Fibroblast of lung (primary cell): ENCODE results near the gene ASZ1. TPM values are rescaled to one million over a fixed set of nuclear protein-coding genes. Genes with fewer than 3 reads are reported as not detected.

ENCODE experiments used
- DNase-seq, 2 donors: peaks; one replicate each; pipeline versions ENCODE4 v3.0.0 to v3.0.0-alpha.2; 2010; ENCODE audit warnings: low read depth in 2 of 2
- H2AFZ ChIP-seq: 2 replicates; pipeline ENCODE4 v1.5.1; 2012; ENCODE audit warnings: low read length, control low read depth, inconsistent platforms
- H3K27ac ChIP-seq: 2 replicates; pipeline ENCODE4 v1.5.1; 2011; ENCODE audit warnings: low read length, control low read depth; ENCODE audit not compliant: insufficient read depth
- H3K27me3 ChIP-seq: 2 replicates; pipeline ENCODE4 v1.5.1; 2011; ENCODE audit warnings: mild to moderate bottlenecking, low read length; ENCODE audit not compliant: control insufficient read depth, insufficient read depth
- H3K36me3 ChIP-seq: 2 replicates; pipeline ENCODE4 v1.5.1; 2011; ENCODE audit warnings: low read length; ENCODE audit not compliant: control insufficient read depth, insufficient read depth
- H3K4me1 ChIP-seq: 2 replicates; pipeline ENCODE4 v1.5.1; 2011; ENCODE audit warnings: low read length; ENCODE audit not compliant: control insufficient read depth, insufficient read depth; ENCODE audit errors: extremely low read depth
- H3K4me2 ChIP-seq: 2 replicates; pipeline ENCODE4 v1.5.1; 2011; ENCODE audit warnings: low read length, control low read depth; ENCODE audit not compliant: insufficient read depth; ENCODE audit errors: extremely low read depth
- H3K4me3 ChIP-seq, 4 experiments: fragments of 200-600 bp in 1 of 4; sonication (generic) in 1 of 4; replicated peaks in 1 of 4; 2 replicates each; pipeline ENCODE4 v1.5.1; 2011 to 2016; ENCODE audit warnings: low read length in 4 of 4, low read depth in 3 of 4, mild to moderate bottlenecking in 3 of 4, control low read depth in 2 of 4, inconsistent platforms in 1 of 4, mixed read lengths in 1 of 4; ENCODE audit not compliant: insufficient read depth in 1 of 4; ENCODE audit errors: control extremely low read depth in 1 of 4
- H3K79me2 ChIP-seq: 2 replicates; pipeline ENCODE4 v1.5.1; 2012; ENCODE audit warnings: mild to moderate bottlenecking, low read length, inconsistent platforms; ENCODE audit not compliant: control insufficient read depth, insufficient read depth
- H3K9ac ChIP-seq: 2 replicates; pipeline ENCODE4 v1.5.1; 2011; ENCODE audit warnings: mild to moderate bottlenecking, low read length, control low read depth; ENCODE audit not compliant: insufficient read depth
- H3K9me3 ChIP-seq: 2 replicates; pipeline ENCODE4 v1.5.1; 2012; ENCODE audit warnings: low read depth, low read length; ENCODE audit not compliant: control insufficient read depth, insufficient read depth
- H4K20me1 ChIP-seq: 2 replicates; pipeline ENCODE4 v1.5.1; 2011; ENCODE audit warnings: low read length; ENCODE audit not compliant: control insufficient read depth, insufficient read depth; ENCODE audit errors: extremely low read depth
- EZH2 ChIP-seq: IDR thresholded peaks from 2 replicates; pipeline ENCODE4 v1.5.1; 2012; ENCODE audit warnings: low read length, control low read depth, mild to moderate bottlenecking; ENCODE audit errors: missing control alignments
- polyA minus RNA-seq: library from RNA; depleted of rRNA, polyadenylated mRNA; stranded (reverse); fragments of >200 nt; gene quantifications from 2 replicates; pipeline ENCODE4 v1.2.3, GENCODE V29; 2011; ENCODE audit warnings: low replicate concordance
- polyA plus RNA-seq, 2 donors: library from polyadenylated mRNA; depleted of rRNA in 1 of 2; stranded (reverse) in 1 of 2; unstranded in 1 of 2; fragments of >200 nt; gene quantifications; 2 replicates each; pipeline ENCODE4 v1.2.1, GENCODE V29; 2011 to 2012; ENCODE audit warnings: missing spikeins in 1 of 2
- total RNA-seq: library from RNA; depleted of rRNA; stranded (reverse); fragments of >200 nt; gene quantifications from 2 replicates; pipeline ENCODE4 v1.2.1, GENCODE V29; 2014
- TF ChIP-seq, protein P1 (sequence below), 2 donors: IDR thresholded peaks in 1 of 2; conservative IDR thresholded peaks in 1 of 2; 1 replicate in 1 of 2; 2 replicates in 1 of 2; pipeline ENCODE4 v1.5.1; 2011 to 2012; ENCODE audit warnings: low read length in 2 of 2, control low read depth in 1 of 2, inconsistent platforms in 1 of 2, low read depth in 1 of 2, mild to moderate bottlenecking in 1 of 2

Gene ASZ1, protein sequence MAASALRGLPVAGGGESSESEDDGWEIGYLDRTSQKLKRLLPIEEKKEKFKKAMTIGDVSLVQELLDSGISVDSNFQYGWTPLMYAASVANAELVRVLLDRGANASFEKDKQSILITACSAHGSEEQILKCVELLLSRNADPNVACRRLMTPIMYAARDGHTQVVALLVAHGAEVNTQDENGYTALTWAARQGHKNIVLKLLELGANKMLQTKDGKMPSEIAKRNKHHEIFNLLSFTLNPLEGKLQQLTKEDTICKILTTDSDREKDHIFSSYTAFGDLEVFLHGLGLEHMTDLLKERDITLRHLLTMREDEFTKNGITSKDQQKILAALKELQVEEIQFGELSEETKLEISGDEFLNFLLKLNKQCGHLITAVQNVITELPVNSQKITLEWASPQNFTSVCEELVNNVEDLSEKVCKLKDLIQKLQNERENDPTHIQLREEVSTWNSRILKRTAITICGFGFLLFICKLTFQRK
- total RNA-seq: not detected in 2 replicates
- polyA plus RNA-seq: 0.03 TPM in 1 of 2 replicates, not detected in the other
- polyA plus RNA-seq (2012): 0.10 TPM in 1 of 2 replicates, not detected in the other
- polyA minus RNA-seq: not detected in 2 replicates

DNA sequence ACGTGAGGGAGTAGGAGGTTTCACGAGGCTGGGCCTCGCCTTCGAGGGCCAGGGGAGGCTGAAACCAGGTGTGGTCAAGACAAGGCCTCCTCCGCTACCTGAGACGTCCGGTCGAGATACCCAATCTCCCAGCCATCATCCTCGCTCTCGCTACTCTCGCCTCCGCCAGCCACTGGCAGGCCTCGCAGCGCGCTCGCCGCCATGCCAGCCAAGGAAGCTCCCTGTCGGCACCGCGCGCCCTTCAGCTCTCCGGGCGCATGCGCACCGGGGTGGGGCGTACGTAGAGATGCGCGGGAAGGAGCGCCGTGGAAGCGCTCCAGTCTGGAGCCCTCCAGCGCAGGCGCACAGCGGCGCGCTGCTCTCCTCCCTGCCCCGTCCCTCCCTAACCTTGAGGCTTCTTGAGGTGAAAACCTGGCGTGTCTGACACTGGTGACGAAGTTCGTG is at the start of gene ASZ1:
TSS of gene ASZ1 (minus strand) at position 236 of the 444 bp plus-strand sequence. CDS start at position 203, 33 bp downstream.
- Histone ChIP-seq H3K9me3 (no peaks in the 10 kb centered on the region), H2AFZ (no peak within 1 kb of the TSS), H3K9ac (no peak within 1 kb of the TSS)

DNA sequence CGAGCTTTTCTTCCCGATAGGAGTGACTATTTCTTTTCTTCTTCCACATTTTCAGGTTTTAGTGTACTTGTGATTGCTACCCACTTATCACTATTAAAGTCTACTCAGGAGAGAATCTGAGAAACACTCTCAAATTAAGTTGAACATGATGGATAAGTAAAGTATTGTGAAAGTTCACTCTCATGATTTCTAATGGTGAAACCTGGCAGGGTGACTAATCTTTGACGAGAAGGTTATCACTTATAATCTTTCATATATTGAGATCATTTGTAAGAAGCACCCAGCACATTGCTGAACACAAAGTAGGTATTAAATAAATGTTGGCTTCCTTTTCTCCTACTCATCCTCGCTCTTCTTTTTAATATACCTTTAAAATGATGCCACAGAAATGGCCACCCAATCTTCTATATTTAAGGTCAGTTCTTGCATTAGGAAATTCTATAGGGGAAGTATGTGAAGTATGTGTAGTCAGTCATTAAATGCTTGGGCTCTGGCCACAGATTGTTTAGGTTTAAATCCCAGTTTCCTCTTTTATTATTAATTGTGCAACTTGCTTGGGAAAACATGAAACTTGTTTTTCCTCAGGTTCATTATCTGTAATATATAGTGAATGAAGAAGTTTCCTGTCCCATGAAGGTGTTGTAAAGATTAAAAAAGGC is 49.4 kb upstream of the ASZ1 start:
- Histone ChIP-seq H3K27ac (no peak overlapping the region), H3K27me3 (peaks cover 21% of the 10 kb centered on the region), H3K79me2 (no peaks in the 10 kb centered on the region), H3K36me3 (no peaks in the 10 kb centered on the region), H3K4me1 (no peaks in the 10 kb centered on the region), H3K9ac (no peak overlapping the region), H4K20me1 (no peaks in the 10 kb centered on the region), H3K9me3 (no peaks in the 10 kb centered on the region), H3K4me2 (no peak overlapping the region), H3K4me3 (no peak overlapping the region), H2AFZ (no peak overlapping the region)
- TF ChIP-seq EZH2: no peak
- TF ChIP-seq, protein P1, sequence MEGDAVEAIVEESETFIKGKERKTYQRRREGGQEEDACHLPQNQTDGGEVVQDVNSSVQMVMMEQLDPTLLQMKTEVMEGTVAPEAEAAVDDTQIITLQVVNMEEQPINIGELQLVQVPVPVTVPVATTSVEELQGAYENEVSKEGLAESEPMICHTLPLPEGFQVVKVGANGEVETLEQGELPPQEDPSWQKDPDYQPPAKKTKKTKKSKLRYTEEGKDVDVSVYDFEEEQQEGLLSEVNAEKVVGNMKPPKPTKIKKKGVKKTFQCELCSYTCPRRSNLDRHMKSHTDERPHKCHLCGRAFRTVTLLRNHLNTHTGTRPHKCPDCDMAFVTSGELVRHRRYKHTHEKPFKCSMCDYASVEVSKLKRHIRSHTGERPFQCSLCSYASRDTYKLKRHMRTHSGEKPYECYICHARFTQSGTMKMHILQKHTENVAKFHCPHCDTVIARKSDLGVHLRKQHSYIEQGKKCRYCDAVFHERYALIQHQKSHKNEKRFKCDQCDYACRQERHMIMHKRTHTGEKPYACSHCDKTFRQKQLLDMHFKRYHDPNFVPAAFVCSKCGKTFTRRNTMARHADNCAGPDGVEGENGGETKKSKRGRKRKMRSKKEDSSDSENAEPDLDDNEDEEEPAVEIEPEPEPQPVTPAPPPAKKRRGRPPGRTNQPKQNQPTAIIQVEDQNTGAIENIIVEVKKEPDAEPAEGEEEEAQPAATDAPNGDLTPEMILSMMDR (conservative IDR thresholded peaks at IDR 0.05 in 1 of 2, IDR thresholded peaks at IDR 0.05 in 1 of 2; ENCODE audit: low read depth in 1 of 2, low read length in 2 of 2): no peak
- DNase-seq: no peak

More for the DNA sequence above, at the start of gene ASZ1:
- no peak for TF ChIP-seq EZH2
- TF ChIP-seq, protein P1 (conservative IDR thresholded peaks at IDR 0.05 in 1 of 2, IDR thresholded peaks at IDR 0.05 in 1 of 2; ENCODE audit: low read depth in 1 of 2, low read length in 2 of 2): no peak
- H3K27me3 ChIP-seq: no peaks in the 10 kb centered on the region
- H3K4me3 ChIP-seq: no peak within 1 kb of the TSS
- no peak within 1 kb of the TSS for H3K27ac ChIP-seq
- DNase-seq: no peak
- no peaks in the 10 kb centered on the region for H3K79me2 ChIP-seq
- no peak within 1 kb of the TSS for H3K4me2 ChIP-seq
- H3K4me1 ChIP-seq: no peaks in the 10 kb centered on the region
- H4K20me1 ChIP-seq: no peaks in the 10 kb centered on the region
- no peaks in the 10 kb centered on the region for H3K36me3 ChIP-seq

DNA sequence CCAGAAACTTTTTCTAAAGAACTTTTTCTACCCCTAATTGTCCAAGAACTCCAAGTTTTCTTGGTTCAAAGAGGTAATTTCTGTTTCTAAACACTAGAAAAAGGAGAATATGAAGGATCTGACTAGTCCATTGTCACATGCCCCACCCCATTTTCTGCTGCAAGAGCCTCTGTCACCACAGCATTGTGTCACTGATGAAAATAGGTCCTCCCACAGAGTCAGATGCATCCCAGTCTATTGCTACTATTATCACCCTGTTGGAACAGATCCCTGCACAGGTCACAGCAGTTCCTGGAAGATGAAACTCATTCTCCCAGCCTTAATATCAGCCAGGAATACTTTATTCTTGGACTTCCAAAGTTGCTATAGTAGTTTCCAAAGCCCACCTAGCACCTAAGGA is 45.0 kb upstream of the ASZ1 start:
- no peak overlapping the region for H3K27ac ChIP-seq
- no peaks in the 10 kb centered on the region for H4K20me1 ChIP-seq
- DNase-seq: no peak
- H3K36me3 ChIP-seq: no peaks in the 10 kb centered on the region
- no peaks in the 10 kb centered on the region for H3K4me1 ChIP-seq
- TF ChIP-seq, protein P1 (conservative IDR thresholded peaks at IDR 0.05 in 1 of 2, IDR thresholded peaks at IDR 0.05 in 1 of 2; ENCODE audit: low read depth in 1 of 2, low read length in 2 of 2): no peak
- TF ChIP-seq EZH2: no peak
- no peak overlapping the region for H3K9ac ChIP-seq
- no peaks in the 10 kb centered on the region for H3K79me2 ChIP-seq
- H3K4me3 ChIP-seq: no peak overlapping the region
- no peaks in the 10 kb centered on the region for H3K9me3 ChIP-seq
- H2AFZ ChIP-seq: no peak overlapping the region
- no peak overlapping the region for H3K4me2 ChIP-seq
- H3K27me3 ChIP-seq: no peaks in the 10 kb centered on the region
